ENCODE measurements around the gene SLC9A3. TPM values are rescaled to one million over a fixed set of nuclear protein-coding genes. Genes with fewer than 3 reads are reported as not detected.

Gene SLC9A3
- total RNA-seq, 1 experiment from 2014 or later = 0.85 TPM

- WGBS (ENCODE audit: extremely low coverage, insufficient read length, low lambda C conversion rate) = no CpG with 5 or more reads among the region's 40 CpGs
- Histone ChIP-seq H2AFZ (ENCODE audit: low read length) (no peak overlapping the region), H2BK120ac (ENCODE audit: low read depth, low read length, poor library complexity, severe bottlenecking) (no peak overlapping the region), H4K91ac (ENCODE audit: insufficient read length, low read depth, low read length) (no peak overlapping the region), H2AK5ac (ENCODE audit: insufficient read length, low read length) (no peak overlapping the region), H2BK15ac (ENCODE audit: low read depth, low read length) (no peak overlapping the region), H2BK12ac (ENCODE audit: insufficient read length, low read depth, low read length) (no peak overlapping the region), H3K18ac (ENCODE audit: insufficient read length, low read depth, low read length) (no peak overlapping the region), H3K79me1 (ENCODE audit: insufficient read depth, low read depth, low read length, poor library complexity, severe bottlenecking) (no peaks in the 10 kb centered on the region), H3K56ac (ENCODE audit: insufficient read length, low read depth, low read length) (no peak overlapping the region), H3K4ac (ENCODE audit: low read depth, low read length) (no peak overlapping the region), H3K23ac (ENCODE audit: insufficient read length, low read depth, low read length) (no peak overlapping the region), H3K9ac (ENCODE audit: extremely low read depth, insufficient read length, low read length) (no peak overlapping the region), H4K5ac (ENCODE audit: insufficient read length, low read depth, low read length) (no peak overlapping the region), H3K27ac (ENCODE audit: insufficient read length, low read depth, low read length) (no peak overlapping the region), H4K8ac (replicated peaks; ENCODE audit: insufficient read length, low read depth, low read length) (no peak overlapping the region), H3K79me2 (ENCODE audit: insufficient read depth, low read length) (no peaks in the 10 kb centered on the region), H4K20me1 (ENCODE audit: control insufficient read depth, insufficient read depth, insufficient read length) (no peaks in the 10 kb centered on the region), H3K9me3 (ENCODE audit: control insufficient read depth, low read depth, low read length) (no peaks in the 10 kb centered on the region), H2BK20ac (ENCODE audit: low read depth, low read length, poor library complexity, severe bottlenecking) (no peak overlapping the region), H3K4me1 (ENCODE audit: insufficient read depth, low read length) (no peaks in the 10 kb centered on the region), H2BK5ac (ENCODE audit: insufficient read length, low read length) (no peak overlapping the region), H3K27me3 (ENCODE audit: insufficient read depth, low read length) (no peaks in the 10 kb centered on the region; the same call in 1 of the 2 replicates), H3T11ph (ENCODE audit: low read length) (no peak overlapping the region), H3K14ac (ENCODE audit: insufficient read depth, low read length) (no peak overlapping the region), H3K4me2 (ENCODE audit: insufficient read depth, insufficient read length, low read length) (no peak overlapping the region), H3K23me2 (ENCODE audit: insufficient read length, low read depth, low read length, poor library complexity, severe bottlenecking) (no peaks in the 10 kb centered on the region)
- Mint-ChIP-seq H3K9me3 (no peaks in the 10 kb centered on the region), H3K36me3 (ENCODE audit: insufficient read depth in 1 of 3, low read depth in 3 of 3) (no peaks in the 10 kb centered on the region), H3K27ac (no peak overlapping the region), H3K4me3 (no peak overlapping the region), H3K27me3 (ENCODE audit: low read depth) (peaks cover 62% of the 10 kb centered on the region), H3K4me1 (peaks cover 4 to 9% of the 10 kb centered on the region in 2 experiments; a peak in 3 of 4 replicates)
- no peak for DNase-seq
- TF ChIP-seq CTCF (conservative IDR thresholded peaks at IDR 0.05) = no peak
Observed at GRCh38 chr5:554284-554988, 30.2 kb upstream of the SLC9A3 start.

Measured in H9 (cell line).